ENCODE measurements around the gene TRPM2. TPM values are rescaled to one million over a fixed set of nuclear protein-coding genes. Genes with fewer than 3 reads are reported as not detected.
"Not testable (repeated sequence)": the region's sequence is repeated elsewhere in the genome, so short reads cannot be mapped to it uniquely, and the experiment has no call there.

The TRPM2 gene
- polyA plus RNA-seq, 3 donors = 0.98 to 1.3 (median 1.2) TPM

GRCh38 chr21:44395260-44395659 is 41.8 kb downstream of the TRPM2 start:
- DNase-seq = no peak

- DNase-seq = not testable (repeated sequence)
Measured at GRCh38 chr21:44396803-44397202, 43.4 kb downstream of the TRPM2 start.

GRCh38 chr21:44397431-44398031 is 44.1 kb downstream of the TRPM2 start:
- DNase-seq = no peak

- no peak for DNase-seq
Measured at GRCh38 chr21:44398499-44398898, 45.1 kb downstream of the TRPM2 start.

GRCh38 chr21:44399151-44399954 is 45.9 kb downstream of the TRPM2 start:
- DNase-seq = no peak

- no peak for DNase-seq
Measured at GRCh38 chr21:44399955-44400790, 46.8 kb downstream of the TRPM2 start.

- no peak for DNase-seq
Measured at GRCh38 chr21:44400791-44401385, 47.5 kb downstream of the TRPM2 start.

GRCh38 chr21:44401386-44402160 is 48.2 kb downstream of the TRPM2 start:
- DNase-seq = no peak

GRCh38 chr21:44402323-44403105 is 49.1 kb downstream of the TRPM2 start:
- DNase-seq = no peak

- DNase-seq = no peak
Measured at GRCh38 chr21:44403106-44404020, 49.9 kb downstream of the TRPM2 start.

- DNase-seq = not testable (repeated sequence)
Measured at GRCh38 chr21:44404482-44404881, 51.1 kb downstream of the TRPM2 start.

GRCh38 chr21:44405091-44405947 is 51.9 kb downstream of the TRPM2 start:
- no peak for DNase-seq

- DNase-seq = no peak
Measured at GRCh38 chr21:44405948-44406872, 52.8 kb downstream of the TRPM2 start.

- no peak for DNase-seq
Measured at GRCh38 chr21:44406953-44407352, 53.5 kb downstream of the TRPM2 start.

GRCh38 chr21:44407493-44407892 is 54.1 kb downstream of the TRPM2 start:
- DNase-seq = no peak

GRCh38 chr21:44408226-44408625 is 54.8 kb downstream of the TRPM2 start:
- DNase-seq = no peak
